ENCODE data around the gene OSTM1.

DNA sequence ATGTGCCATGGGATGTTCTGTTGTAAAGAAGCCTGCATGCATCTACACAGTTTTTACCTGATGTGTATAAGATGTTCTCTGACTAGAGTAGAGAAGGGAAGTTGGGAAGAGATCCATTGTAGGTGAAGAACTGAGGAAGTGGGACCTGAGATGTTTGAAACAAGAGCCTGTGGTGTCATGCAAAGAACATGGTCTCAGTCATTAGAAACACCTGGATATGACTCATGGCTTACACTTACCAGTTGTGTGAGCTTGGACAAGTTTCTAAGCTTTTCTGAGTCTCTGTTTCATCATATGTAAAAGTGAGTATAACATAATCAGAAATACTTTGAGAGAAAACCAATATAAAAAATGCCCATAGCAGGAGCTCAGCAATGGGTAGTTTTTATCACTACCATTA, 64.6 kb downstream of the OSTM1 start:
- TF ChIP-seq CTCF (conservative IDR thresholded peaks at IDR 0.05; ENCODE audit: low read length) = no peak
- TF ChIP-seq EZH2phosphoT487 (IDR thresholded peaks at IDR 0.05; ENCODE audit: borderline replicate concordance, low read depth, low read length) = no peak
